UCSD-AML1 (cell line): ENCODE measurements around the gene HHEX.
"Not testable (repeated sequence)": the region's sequence is repeated elsewhere in the genome, so short reads cannot be mapped to it uniquely, and the experiment has no call there.

Experiments used
- DNase-seq: peaks from one replicate; lab custom pipeline; 2025; ENCODE audit not compliant: unreplicated experiment; lab: John Stamatoyannopoulos, UW

The HHEX gene

GRCh38 chr10:92732958-92733357, 43.2 kb downstream of the HHEX start:
- DNase-seq = no peak

- DNase-seq = no peak
Measured at GRCh38 chr10:92734301-92734700, 44.5 kb downstream of the HHEX start.

GRCh38 chr10:92735938-92736337, 46.2 kb downstream of the HHEX start:
- DNase-seq = no peak

GRCh38 chr10:92737484-92737883, 47.7 kb downstream of the HHEX start:
- no peak for DNase-seq

- no peak for DNase-seq
Measured at GRCh38 chr10:92740762-92741161, 51.0 kb downstream of the HHEX start.

GRCh38 chr10:92741741-92742140, 52.0 kb downstream of the HHEX start:
- not testable (repeated sequence) for DNase-seq

GRCh38 chr10:92742331-92743228, 52.8 kb downstream of the HHEX start:
- DNase-seq = no peak
